Breast epithelium (tissue), 4 donors: ENCODE measurements around the gene IFT57. TPM values are rescaled to one million over a fixed set of nuclear protein-coding genes. Genes with fewer than 3 reads are reported as not detected.

Source experiments
- DNase-seq, 2 donors: peaks; one replicate each; pipeline ENCODE4 v3.0.0-alpha.2; 2019; ENCODE audit warnings: low spot score in 2 of 2
- H3K27ac ChIP-seq, 2 donors: fragments of 200-600 bp; sonication (generic) in 1 of 2; one replicate each; pipeline ENCODE4 v1.5.1; 2016 to 2019; ENCODE audit warnings: mild to moderate bottlenecking in 1 of 2
- H3K27me3 ChIP-seq, 2 donors: fragments of 200-600 bp; sonication (generic) in 1 of 2; one replicate each; pipeline versions ENCODE4 v1.5.1 to v1.6.0; 2017 to 2019; ENCODE audit warnings: control low read depth in 1 of 2, mild to moderate bottlenecking in 1 of 2
- H3K36me3 ChIP-seq: fragments of 200-600 bp; one replicate; pipeline ENCODE4 v1.5.1; 2019
- H3K4me1 ChIP-seq, 2 donors: fragments of 200-600 bp; sonication (generic); one replicate each; pipeline ENCODE4 v1.5.1; 2016 to 2019; ENCODE audit warnings: control low read depth in 1 of 2
- H3K4me3 ChIP-seq, 3 donors: fragments of 200-600 bp; sonication (generic); 1 replicate in 2 of 3; 2 replicates in 1 of 3; pipeline ENCODE4 v1.5.1; 2016 to 2019; ENCODE audit warnings: mild to moderate bottlenecking in 3 of 3, moderate library complexity in 2 of 3
- H3K9me3 ChIP-seq, 2 donors: fragments of 200-600 bp; sonication (generic) in 1 of 2; one replicate each; pipeline ENCODE4 v1.5.1; 2016 to 2019; ENCODE audit warnings: control low read depth in 1 of 2
- POLR2A ChIP-seq: fragments of 450-650 bp; IDR thresholded peaks from one replicate; pipeline ENCODE4 v1.6.1; 2016; ENCODE audit warnings: antibody characterized with exemption, mild to moderate bottlenecking, moderate library complexity
- POLR2AphosphoS5 ChIP-seq, 3 donors: sonication (generic); formaldehyde crosslinking; IDR thresholded peaks; one replicate each; pipeline ENCODE4 v1.6.1; 2017; ENCODE audit warnings: antibody characterized with exemption in 3 of 3
- intact Hi-C: fragments of 100-400 bp; cut with DNase I; formaldehyde crosslinking; loops from one replicate; pipeline ENCODE4 v1.15.1; 2023; ENCODE audit warnings: low total_unique reads
- total RNA-seq, 3 donors: library from RNA; depleted of rRNA; stranded (reverse); fragments of >200 nt; gene quantifications; one replicate each; pipeline ENCODE4 v1.1.0, GENCODE V29; 2016
- TF ChIP-seq, protein P1 (sequence below), 3 donors: fragments of 450-650 bp; IDR thresholded peaks; one replicate each; pipeline ENCODE4 v1.5.1; 2016 to 2017; ENCODE audit warnings: antibody characterized with exemption in 3 of 3, mild to moderate bottlenecking in 3 of 3, moderate library complexity in 3 of 3

The IFT57 gene
- total RNA-seq, 3 donors from 2014 or later: 44.2 to 74.2 (median 68.5) TPM

DNA sequence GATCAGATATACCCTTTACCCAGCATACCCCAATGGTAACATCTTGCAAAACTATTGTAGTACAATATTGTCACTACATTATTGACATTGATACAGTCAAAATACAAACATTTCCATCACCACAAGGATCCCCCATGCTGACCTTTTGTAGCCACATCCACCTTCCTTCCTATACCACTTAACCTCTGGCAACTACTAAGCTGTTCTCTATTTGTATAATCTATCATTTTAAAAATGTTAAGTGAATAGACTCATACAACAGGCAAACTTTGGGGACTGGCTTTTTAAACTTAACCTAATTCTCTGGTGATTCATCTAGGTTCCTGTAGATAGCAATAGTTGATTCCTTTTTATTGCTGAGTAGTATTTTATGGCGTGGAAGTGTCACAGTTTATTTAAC, 29.6 kb upstream of the IFT57 start:
- intact Hi-C loops: no loop called here
- DNase-seq: no peak
- no peaks in the 10 kb centered on the region for H3K36me3 ChIP-seq
- H3K27ac ChIP-seq: no peak overlapping the region
- no peaks in the 10 kb centered on the region for H3K4me1 ChIP-seq
- H3K9me3 ChIP-seq: no peaks in the 10 kb centered on the region
- no peak overlapping the region for H3K4me3 ChIP-seq
- TF ChIP-seq POLR2A (no peak), POLR2AphosphoS5 (IDR thresholded peaks at IDR 0.05) (no peak)
- TF ChIP-seq, protein P1, sequence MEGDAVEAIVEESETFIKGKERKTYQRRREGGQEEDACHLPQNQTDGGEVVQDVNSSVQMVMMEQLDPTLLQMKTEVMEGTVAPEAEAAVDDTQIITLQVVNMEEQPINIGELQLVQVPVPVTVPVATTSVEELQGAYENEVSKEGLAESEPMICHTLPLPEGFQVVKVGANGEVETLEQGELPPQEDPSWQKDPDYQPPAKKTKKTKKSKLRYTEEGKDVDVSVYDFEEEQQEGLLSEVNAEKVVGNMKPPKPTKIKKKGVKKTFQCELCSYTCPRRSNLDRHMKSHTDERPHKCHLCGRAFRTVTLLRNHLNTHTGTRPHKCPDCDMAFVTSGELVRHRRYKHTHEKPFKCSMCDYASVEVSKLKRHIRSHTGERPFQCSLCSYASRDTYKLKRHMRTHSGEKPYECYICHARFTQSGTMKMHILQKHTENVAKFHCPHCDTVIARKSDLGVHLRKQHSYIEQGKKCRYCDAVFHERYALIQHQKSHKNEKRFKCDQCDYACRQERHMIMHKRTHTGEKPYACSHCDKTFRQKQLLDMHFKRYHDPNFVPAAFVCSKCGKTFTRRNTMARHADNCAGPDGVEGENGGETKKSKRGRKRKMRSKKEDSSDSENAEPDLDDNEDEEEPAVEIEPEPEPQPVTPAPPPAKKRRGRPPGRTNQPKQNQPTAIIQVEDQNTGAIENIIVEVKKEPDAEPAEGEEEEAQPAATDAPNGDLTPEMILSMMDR (IDR thresholded peaks at IDR 0.05): no peak
- no peaks in the 10 kb centered on the region for H3K27me3 ChIP-seq

GRCh38 chr3:108251265-108251664, 29.0 kb upstream of the IFT57 start:
- H3K27ac ChIP-seq: no peak overlapping the region
- H3K36me3 ChIP-seq: no peaks in the 10 kb centered on the region
- H3K4me1 ChIP-seq: no peaks in the 10 kb centered on the region
- intact Hi-C loops: no loop called here
- no peak for DNase-seq
- no peak overlapping the region for H3K4me3 ChIP-seq
- TF ChIP-seq POLR2AphosphoS5 (IDR thresholded peaks at IDR 0.05) (no peak), POLR2A (no peak)
- TF ChIP-seq, protein P1 (IDR thresholded peaks at IDR 0.05): no peak
- H3K9me3 ChIP-seq: no peaks in the 10 kb centered on the region
- H3K27me3 ChIP-seq: no peaks in the 10 kb centered on the region

GRCh38 chr3:108250626-108251025, 28.4 kb upstream of the IFT57 start:
- TF ChIP-seq POLR2AphosphoS5 (IDR thresholded peaks at IDR 0.05) (no peak), POLR2A (no peak)
- TF ChIP-seq, protein P1 (IDR thresholded peaks at IDR 0.05): no peak
- no peaks in the 10 kb centered on the region for H3K9me3 ChIP-seq
- H3K4me1 ChIP-seq: no peaks in the 10 kb centered on the region
- H3K4me3 ChIP-seq: no peak overlapping the region
- no peak overlapping the region for H3K27ac ChIP-seq
- intact Hi-C loops: no loop called here
- H3K27me3 ChIP-seq: no peaks in the 10 kb centered on the region
- no peaks in the 10 kb centered on the region for H3K36me3 ChIP-seq
- DNase-seq: no peak

- Histone ChIP-seq H3K36me3 (no peaks in the 10 kb centered on the region), H3K4me1 (no peaks in the 10 kb centered on the region), H3K9me3 (no peaks in the 10 kb centered on the region), H3K27me3 (no peaks in the 10 kb centered on the region), H3K4me3 (no peak overlapping the region), H3K27ac (no peak overlapping the region)
- DNase-seq: no peak
- no peak for TF ChIP-seq POLR2AphosphoS5 (IDR thresholded peaks at IDR 0.05)
- TF ChIP-seq, protein P1 (IDR thresholded peaks at IDR 0.05): no peak
- no peak for TF ChIP-seq POLR2A
- intact Hi-C loops: no loop called here
Measured at GRCh38 chr3:108243243-108243642, 21.0 kb upstream of the IFT57 start.

GRCh38 chr3:108242776-108243175, 20.6 kb upstream of the IFT57 start:
- H3K4me3 ChIP-seq: no peak overlapping the region
- H3K36me3 ChIP-seq: no peaks in the 10 kb centered on the region
- no peaks in the 10 kb centered on the region for H3K4me1 ChIP-seq
- TF ChIP-seq POLR2A: no peak
- TF ChIP-seq, protein P1 (IDR thresholded peaks at IDR 0.05): no peak
- intact Hi-C loops: no loop called here
- H3K27ac ChIP-seq: no peak overlapping the region
- H3K9me3 ChIP-seq: no peaks in the 10 kb centered on the region
- no peak for DNase-seq
- H3K27me3 ChIP-seq: no peaks in the 10 kb centered on the region
